ENCODE data around the gene SORL1.

The SORL1 gene

DNA sequence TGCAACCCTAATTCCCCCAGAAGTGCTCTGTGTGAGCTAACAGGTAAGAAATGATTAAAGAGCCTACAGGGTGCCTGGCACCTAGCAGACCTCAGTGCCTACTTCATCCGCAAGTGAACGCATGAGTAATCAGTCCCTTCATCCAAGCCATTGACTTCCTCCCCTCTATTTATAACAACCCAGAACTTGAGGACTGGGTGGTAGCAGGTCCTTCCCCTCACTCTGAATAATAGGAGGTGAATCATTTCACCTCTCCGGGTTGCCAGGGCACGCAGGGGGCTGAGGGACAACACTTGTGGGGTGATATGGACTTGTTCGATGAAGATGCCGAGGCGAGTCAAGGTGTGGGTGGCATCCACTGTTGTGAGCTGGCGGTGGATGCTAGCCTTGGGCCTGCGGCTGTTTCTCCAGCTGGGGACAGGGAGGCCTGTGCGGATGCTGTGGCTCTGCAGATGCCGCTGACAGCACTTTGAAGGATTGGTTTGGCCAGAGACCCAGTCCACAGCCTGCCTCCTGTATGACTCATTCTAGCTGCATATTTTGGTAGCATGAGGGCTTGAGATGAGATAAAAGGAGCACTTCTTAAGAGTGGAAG, 12.3 kb downstream of the SORL1 start:
- Histone ChIP-seq H3K27ac (ENCODE audit: low read depth, low read length) (no peak overlapping the region), H3K4me3 (ENCODE audit: low read depth, low read length) (no peak overlapping the region), H3K4me1 (ENCODE audit: control insufficient read depth, insufficient read depth, low read length, unreplicated experiment) (peaks cover 32% of the 10 kb centered on the region), H2AFZ (ENCODE audit: low read length, unreplicated experiment) (no peak overlapping the region), H3K36me3 (ENCODE audit: insufficient read depth, low read length) (no peaks in the 10 kb centered on the region), H3K27me3 (ENCODE audit: insufficient read depth, low read length) (peaks cover 10% of the 10 kb centered on the region), H3K79me2 (ENCODE audit: control insufficient read depth, insufficient read depth, low read length, unreplicated experiment) (no peaks in the 10 kb centered on the region)

DNA sequence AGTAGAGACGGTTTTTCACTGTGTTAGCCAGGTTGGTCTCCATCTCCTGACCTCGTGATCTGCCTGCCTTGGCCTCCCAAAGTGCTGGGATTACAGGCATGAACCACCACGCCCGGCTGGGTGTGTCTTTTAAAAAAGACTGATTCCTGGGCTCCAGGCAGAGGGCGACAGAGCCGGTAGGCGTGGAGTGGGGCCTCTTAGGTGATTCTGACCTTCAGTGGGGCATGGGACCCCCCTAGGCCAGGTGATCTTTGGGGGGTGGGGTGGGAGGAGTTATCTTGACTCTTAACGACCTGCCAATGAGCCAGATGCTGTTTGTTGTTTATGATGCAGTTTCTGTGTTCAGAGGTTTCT, 13.6 kb downstream of the SORL1 start:
- H2AFZ ChIP-seq (ENCODE audit: low read length, unreplicated experiment) = no peak overlapping the region
- H3K27me3 ChIP-seq (ENCODE audit: insufficient read depth, low read length) = 0 out of 2 replicates have a peak, but pooled peaks cover 4% of the 10 kb centered on the region
- H3K4me3 ChIP-seq (ENCODE audit: low read depth, low read length) = no peak overlapping the region
- no peak overlapping the region for H3K27ac ChIP-seq (ENCODE audit: low read depth, low read length)
- H3K4me1 ChIP-seq (ENCODE audit: control insufficient read depth, insufficient read depth, low read length, unreplicated experiment) = peaks cover 32% of the 10 kb centered on the region
- H3K36me3 ChIP-seq (ENCODE audit: insufficient read depth, low read length) = no peaks in the 10 kb centered on the region
- H3K79me2 ChIP-seq (ENCODE audit: control insufficient read depth, insufficient read depth, low read length, unreplicated experiment) = no peaks in the 10 kb centered on the region

DNA sequence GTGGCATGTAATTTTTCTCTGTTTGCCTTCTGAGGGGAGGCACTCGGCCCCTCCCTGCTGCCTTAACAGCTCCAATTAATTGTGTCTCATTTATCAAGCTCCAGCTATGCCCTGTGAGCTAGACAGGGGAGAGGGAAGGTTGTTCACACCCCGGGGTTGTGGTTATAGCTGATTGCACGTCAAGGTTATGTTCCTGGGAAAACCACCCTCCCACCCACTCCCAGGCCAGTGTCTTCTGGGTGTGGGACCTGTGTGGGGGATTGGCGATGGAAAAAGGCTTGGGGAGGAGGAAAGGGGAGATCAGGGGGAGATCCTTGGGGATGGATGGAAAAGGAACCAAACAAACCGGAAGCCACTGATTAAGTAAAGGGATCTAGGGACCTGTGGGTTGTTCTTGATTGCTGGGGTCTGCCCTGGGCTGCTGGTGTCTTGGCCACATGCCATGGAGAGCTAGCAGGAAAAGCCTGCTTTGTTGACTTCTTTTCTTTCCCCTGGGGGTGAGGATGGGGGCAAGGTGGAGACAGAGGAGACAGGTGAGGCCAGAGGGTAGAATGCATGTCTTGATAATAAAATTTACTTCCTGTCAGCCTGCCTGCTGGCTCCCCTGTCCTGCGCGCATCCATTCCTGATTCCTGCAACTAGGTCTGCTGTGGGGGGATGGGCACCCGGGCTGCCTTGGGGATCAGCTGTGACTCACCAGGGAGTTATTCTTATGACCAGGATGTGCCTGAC, 14.1 kb downstream of the SORL1 start:
- no peak overlapping the region for H2AFZ ChIP-seq (ENCODE audit: low read length, unreplicated experiment)
- H3K4me1 ChIP-seq (ENCODE audit: control insufficient read depth, insufficient read depth, low read length, unreplicated experiment) = peaks cover 32% of the 10 kb centered on the region
- no peaks in the 10 kb centered on the region for H3K36me3 ChIP-seq (ENCODE audit: insufficient read depth, low read length)
- H3K27ac ChIP-seq (ENCODE audit: low read depth, low read length) = peak overlapping the region; percentile 14; the same call in 1 of the 2 replicates
- 0 out of 2 replicates have a peak overlapping the region, but pooled peaks have one; percentile 15 for H3K4me3 ChIP-seq (ENCODE audit: low read depth, low read length)
- H3K27me3 ChIP-seq (ENCODE audit: insufficient read depth, low read length) = 0 out of 2 replicates have a peak, but pooled peaks cover 4% of the 10 kb centered on the region
- no peaks in the 10 kb centered on the region for H3K79me2 ChIP-seq (ENCODE audit: control insufficient read depth, insufficient read depth, low read length, unreplicated experiment)

DNA sequence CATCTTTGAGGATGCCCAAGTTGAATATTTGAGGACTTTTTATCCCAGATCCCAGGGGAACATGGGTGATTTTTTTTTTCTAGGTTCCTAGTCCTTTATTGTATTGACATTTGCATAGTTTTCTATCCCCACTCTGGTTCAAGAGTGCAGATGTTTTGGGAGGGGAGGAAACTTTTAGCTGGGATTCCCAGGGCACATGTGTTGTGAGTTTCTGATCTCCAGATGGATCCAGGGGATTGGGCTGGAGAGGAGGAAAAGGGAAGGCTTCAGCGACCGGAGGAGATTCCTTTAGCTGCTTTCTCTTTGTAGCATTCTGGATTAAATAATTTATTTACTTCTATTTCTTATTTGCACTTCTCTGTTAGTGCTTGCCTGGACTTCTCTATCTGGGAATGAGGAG, 15.4 kb downstream of the SORL1 start:
- no peak overlapping the region for H3K4me3 ChIP-seq (ENCODE audit: low read depth, low read length)
- no peak overlapping the region for H2AFZ ChIP-seq (ENCODE audit: low read length, unreplicated experiment)
- peaks cover 32% of the 10 kb centered on the region for H3K4me1 ChIP-seq (ENCODE audit: control insufficient read depth, insufficient read depth, low read length, unreplicated experiment)
- H3K36me3 ChIP-seq (ENCODE audit: insufficient read depth, low read length) = no peaks in the 10 kb centered on the region
- H3K79me2 ChIP-seq (ENCODE audit: control insufficient read depth, insufficient read depth, low read length, unreplicated experiment) = no peaks in the 10 kb centered on the region
- H3K27me3 ChIP-seq (ENCODE audit: insufficient read depth, low read length) = no peaks in the 10 kb centered on the region
- no peak overlapping the region for H3K27ac ChIP-seq (ENCODE audit: low read depth, low read length)

DNA sequence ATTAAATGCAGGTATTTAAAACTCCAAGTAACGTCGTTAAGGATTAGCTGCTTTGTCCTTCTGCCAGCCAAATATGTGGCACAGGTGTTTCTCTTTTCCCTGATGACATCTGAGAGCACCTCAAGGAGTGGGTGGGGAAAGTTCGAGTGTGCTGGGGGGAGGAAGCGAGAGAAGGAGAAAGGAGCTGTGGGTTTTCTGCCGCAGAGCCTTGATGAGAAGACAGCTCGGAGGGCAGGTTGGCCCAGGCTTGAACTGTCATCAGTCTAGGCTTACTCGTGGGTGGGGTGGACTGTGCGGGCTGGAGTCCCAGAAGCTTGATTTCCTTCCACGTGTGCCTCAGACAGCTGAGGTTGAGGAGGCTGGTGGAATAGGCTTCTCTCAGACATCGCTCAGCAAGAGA, 15.9 kb downstream of the SORL1 start:
- Histone ChIP-seq H3K27ac (ENCODE audit: low read depth, low read length) (no peak overlapping the region), H3K27me3 (ENCODE audit: insufficient read depth, low read length) (no peaks in the 10 kb centered on the region), H2AFZ (ENCODE audit: low read length, unreplicated experiment) (no peak overlapping the region), H3K4me3 (ENCODE audit: low read depth, low read length) (no peak overlapping the region), H3K36me3 (ENCODE audit: insufficient read depth, low read length) (no peaks in the 10 kb centered on the region), H3K79me2 (ENCODE audit: control insufficient read depth, insufficient read depth, low read length, unreplicated experiment) (no peaks in the 10 kb centered on the region), H3K4me1 (ENCODE audit: control insufficient read depth, insufficient read depth, low read length, unreplicated experiment) (peaks cover 32% of the 10 kb centered on the region)

DNA sequence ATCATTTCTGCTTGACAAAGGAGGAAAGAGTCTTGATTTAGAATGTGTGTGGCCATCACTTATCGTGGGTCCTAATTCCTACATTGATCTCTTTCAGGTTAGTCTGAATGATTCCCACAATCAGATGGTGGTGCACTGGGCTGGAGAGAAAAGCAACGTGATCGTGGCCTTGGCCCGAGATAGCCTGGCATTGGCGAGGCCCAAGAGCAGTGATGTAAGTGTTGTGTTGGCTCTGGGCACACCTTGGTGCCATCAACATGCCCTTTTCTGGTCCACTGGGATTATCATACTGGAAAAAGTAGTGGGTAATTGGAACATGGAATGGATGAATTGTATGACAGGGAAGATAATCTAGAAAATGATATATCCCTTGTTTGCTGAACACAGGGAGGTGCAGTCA, 17.8 kb downstream of the SORL1 start:
- no peaks in the 10 kb centered on the region for H3K79me2 ChIP-seq (ENCODE audit: control insufficient read depth, insufficient read depth, low read length, unreplicated experiment)

DNA sequence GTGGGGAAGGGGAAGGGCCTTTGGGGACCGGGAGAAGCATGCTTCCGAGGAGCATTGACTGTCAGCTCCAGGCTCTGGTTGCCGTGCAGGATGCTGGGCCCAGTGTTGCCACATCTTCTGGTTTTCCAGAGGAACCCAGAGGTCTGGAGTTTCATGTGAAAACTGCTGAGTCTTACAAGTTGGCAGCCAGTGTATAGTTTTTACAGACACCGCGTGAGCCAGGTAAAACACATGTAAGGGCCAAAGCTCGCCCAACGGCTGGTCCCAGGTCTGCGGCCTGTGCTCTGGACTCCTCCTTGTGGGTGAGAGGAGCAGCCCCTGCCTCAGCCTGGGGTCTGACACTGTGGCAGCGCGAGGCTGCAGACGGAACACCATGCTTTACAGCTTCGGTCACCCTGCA, 19.1 kb downstream of the SORL1 start:
- no peak overlapping the region for H3K4me3 ChIP-seq (ENCODE audit: low read depth, low read length)
- H3K36me3 ChIP-seq (ENCODE audit: insufficient read depth, low read length) = no peaks in the 10 kb centered on the region
- H2AFZ ChIP-seq (ENCODE audit: low read length, unreplicated experiment) = no peak overlapping the region
- H3K79me2 ChIP-seq (ENCODE audit: control insufficient read depth, insufficient read depth, low read length, unreplicated experiment) = no peaks in the 10 kb centered on the region
- H3K27me3 ChIP-seq (ENCODE audit: insufficient read depth, low read length) = peaks cover 8% of the 10 kb centered on the region; the same call in 1 of the 2 replicates
- H3K4me1 ChIP-seq (ENCODE audit: control insufficient read depth, insufficient read depth, low read length, unreplicated experiment) = peaks cover 13% of the 10 kb centered on the region
- no peak overlapping the region for H3K27ac ChIP-seq (ENCODE audit: low read depth, low read length)

More for the DNA sequence above, 17.8 kb downstream of the SORL1 start:
- no peak overlapping the region for H2AFZ ChIP-seq (ENCODE audit: low read length, unreplicated experiment)
- no peak overlapping the region for H3K4me3 ChIP-seq (ENCODE audit: low read depth, low read length)
- no peaks in the 10 kb centered on the region for H3K36me3 ChIP-seq (ENCODE audit: insufficient read depth, low read length)
- H3K4me1 ChIP-seq (ENCODE audit: control insufficient read depth, insufficient read depth, low read length, unreplicated experiment) = peaks cover 24% of the 10 kb centered on the region
- H3K27ac ChIP-seq (ENCODE audit: low read depth, low read length) = no peak overlapping the region
- no peaks in the 10 kb centered on the region for H3K27me3 ChIP-seq (ENCODE audit: insufficient read depth, low read length)

DNA sequence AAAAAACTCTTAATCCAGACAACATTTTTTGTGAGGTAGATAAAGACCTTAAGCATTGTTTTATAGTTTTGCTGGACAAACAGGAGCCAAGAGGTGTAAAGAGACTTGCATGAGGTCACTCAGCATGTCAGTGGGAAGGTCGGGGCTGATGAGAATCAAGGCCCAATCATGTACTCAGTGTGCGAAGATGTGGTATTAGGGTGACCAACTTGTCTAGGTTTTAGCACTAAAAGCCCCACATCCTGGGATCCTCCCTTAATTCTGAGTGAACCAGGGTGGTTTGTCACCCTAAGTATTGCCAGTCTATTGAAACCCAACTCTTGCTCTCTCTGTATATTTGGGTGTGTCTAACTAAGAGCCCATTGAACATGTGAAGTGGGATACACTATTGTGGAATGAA, 20.2 kb downstream of the SORL1 start:
- peaks cover 6% of the 10 kb centered on the region for H3K4me1 ChIP-seq (ENCODE audit: control insufficient read depth, insufficient read depth, low read length, unreplicated experiment)
- no peak overlapping the region for H3K4me3 ChIP-seq (ENCODE audit: low read depth, low read length)
- H3K79me2 ChIP-seq (ENCODE audit: control insufficient read depth, insufficient read depth, low read length, unreplicated experiment) = no peaks in the 10 kb centered on the region
- peaks cover 10% of the 10 kb centered on the region for H3K27me3 ChIP-seq (ENCODE audit: insufficient read depth, low read length)
- H3K27ac ChIP-seq (ENCODE audit: low read depth, low read length) = no peak overlapping the region
- H3K36me3 ChIP-seq (ENCODE audit: insufficient read depth, low read length) = no peaks in the 10 kb centered on the region
- H2AFZ ChIP-seq (ENCODE audit: low read length, unreplicated experiment) = no peak overlapping the region

DNA sequence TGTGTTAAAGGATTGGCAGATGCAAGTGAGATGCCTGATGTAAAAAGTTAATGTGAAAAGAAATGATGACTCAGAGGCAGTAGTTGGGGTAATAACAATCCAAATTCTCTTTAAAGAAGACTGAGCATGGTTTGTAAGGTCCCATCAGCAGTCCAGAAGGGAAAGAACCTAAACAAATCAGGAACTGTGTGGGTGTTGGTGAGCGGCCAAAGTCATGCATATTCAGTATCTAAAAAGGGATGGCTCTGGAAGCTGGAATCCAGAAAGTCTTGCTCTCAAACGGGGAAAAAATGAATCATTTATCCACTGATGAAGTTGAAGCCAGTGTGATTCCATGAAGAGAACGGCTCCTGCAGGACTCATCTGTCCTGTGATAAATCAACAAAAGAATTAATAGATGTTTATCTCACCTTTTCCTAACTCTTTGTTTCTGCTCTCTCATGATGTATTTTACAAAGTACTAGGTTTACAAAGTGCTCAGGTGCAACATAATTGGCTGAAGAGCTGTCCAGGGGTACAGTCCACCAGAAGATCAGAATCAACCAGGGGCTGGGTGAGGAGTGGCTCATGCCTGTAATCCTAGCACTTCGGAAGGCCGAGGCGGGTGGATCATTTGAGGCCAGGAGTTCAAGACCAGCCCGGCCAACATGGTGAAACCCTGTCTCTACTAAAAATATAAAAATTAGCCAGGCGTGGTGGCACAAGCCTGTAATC, 21.1 kb downstream of the SORL1 start:
- H3K4me1 ChIP-seq (ENCODE audit: control insufficient read depth, insufficient read depth, low read length, unreplicated experiment) = peaks cover 4% of the 10 kb centered on the region
- H2AFZ ChIP-seq (ENCODE audit: low read length, unreplicated experiment) = no peak overlapping the region
- no peaks in the 10 kb centered on the region for H3K36me3 ChIP-seq (ENCODE audit: insufficient read depth, low read length)
- no peak overlapping the region for H3K4me3 ChIP-seq (ENCODE audit: low read depth, low read length)
- H3K79me2 ChIP-seq (ENCODE audit: control insufficient read depth, insufficient read depth, low read length, unreplicated experiment) = no peaks in the 10 kb centered on the region
- H3K27ac ChIP-seq (ENCODE audit: low read depth, low read length) = no peak overlapping the region
- H3K27me3 ChIP-seq (ENCODE audit: insufficient read depth, low read length) = peaks cover 13% of the 10 kb centered on the region

DNA sequence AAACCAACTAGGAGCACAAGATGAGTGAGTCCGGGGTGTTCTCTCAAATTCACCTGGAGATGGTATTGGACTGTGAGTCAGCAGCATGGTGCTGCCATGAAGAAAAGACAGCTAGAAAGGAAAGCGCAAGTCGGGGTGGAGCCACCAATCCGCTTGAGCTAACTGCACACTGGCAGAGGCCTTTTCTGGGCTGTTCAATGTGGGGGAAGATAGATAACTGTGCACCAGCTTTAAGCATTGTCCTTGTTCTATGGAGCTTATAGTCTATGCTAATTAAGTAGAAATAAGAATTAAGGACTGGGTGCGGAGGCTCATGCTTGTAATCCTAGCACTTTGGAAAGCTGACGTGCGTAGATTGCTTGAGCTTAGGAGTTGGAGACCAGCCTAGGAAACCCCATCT, 22.6 kb downstream of the SORL1 start:
- Histone ChIP-seq H3K79me2 (ENCODE audit: control insufficient read depth, insufficient read depth, low read length, unreplicated experiment) (no peaks in the 10 kb centered on the region), H2AFZ (ENCODE audit: low read length, unreplicated experiment) (no peak overlapping the region), H3K27ac (ENCODE audit: low read depth, low read length) (no peak overlapping the region), H3K4me1 (ENCODE audit: control insufficient read depth, insufficient read depth, low read length, unreplicated experiment) (peaks cover 4% of the 10 kb centered on the region), H3K27me3 (ENCODE audit: insufficient read depth, low read length) (peaks cover 27% of the 10 kb centered on the region), H3K36me3 (ENCODE audit: insufficient read depth, low read length) (no peaks in the 10 kb centered on the region), H3K4me3 (ENCODE audit: low read depth, low read length) (no peak overlapping the region)
